DMS 273 (cell line): ENCODE results near the gene TCHP.
"Not testable (repeated sequence)": the region's sequence is repeated elsewhere in the genome, so short reads cannot be mapped to it uniquely, and the experiment has no call there.

Experiments used
- DNase-seq: peaks from one replicate; lab custom pipeline; 2025; ENCODE audit not compliant: unreplicated experiment; lab: John Stamatoyannopoulos, UW

The TCHP gene

DNA sequence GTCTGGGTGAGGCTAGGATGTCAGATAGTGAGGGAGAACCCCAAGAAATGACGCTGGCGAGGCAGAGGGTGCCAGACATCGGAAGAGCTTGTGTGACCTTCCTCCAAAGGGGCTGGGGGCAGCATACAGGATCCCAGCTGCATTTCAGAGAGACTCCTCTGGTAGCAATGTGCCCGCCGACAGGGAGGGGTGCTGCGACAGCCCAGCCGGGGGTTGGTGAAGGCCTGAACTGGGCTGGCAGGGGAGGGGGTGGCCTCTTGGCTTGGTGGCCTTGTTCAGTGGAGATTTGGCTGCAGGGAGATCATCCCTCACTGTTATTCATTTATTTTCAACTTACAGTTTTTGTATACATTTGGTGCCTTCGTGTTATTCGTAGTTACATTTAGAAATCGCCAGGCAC, 5.2 kb downstream of the TCHP start:
- no peak for DNase-seq

DNA sequence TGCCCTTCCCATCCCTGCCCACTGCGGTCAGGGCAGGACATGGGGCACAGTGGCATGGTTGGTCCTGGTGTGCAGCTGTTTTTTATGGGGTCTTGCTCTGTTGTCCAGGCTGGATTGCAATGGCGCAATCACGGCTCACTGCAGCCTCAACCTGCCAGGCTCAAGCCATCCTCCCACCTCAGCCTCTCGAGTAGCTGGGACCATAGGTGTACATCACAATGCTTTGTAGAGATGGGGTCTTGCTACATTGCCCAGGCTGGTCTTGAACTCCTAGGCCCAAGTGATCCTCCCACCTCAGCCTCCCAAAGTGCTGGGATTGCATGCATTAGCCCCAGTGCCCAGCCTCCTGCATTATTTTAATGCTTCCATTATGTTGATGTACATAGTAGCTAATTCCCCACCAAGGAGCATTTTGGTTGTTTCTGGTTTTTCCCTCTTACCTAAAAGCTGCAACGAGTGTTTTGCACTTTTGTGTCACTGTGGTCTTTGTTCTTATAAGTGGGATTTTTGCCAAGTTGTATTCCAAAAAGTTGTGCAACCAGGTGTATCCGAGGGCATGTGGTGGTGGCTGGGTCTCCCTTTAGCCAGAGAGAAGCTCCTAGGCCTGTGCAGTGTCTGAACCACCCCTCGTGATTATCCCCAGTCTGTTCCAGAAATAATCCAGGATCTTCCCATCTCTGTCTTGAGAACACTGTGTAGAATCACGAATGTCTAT, 10.3 kb downstream of the TCHP start:
- DNase-seq: no peak

- peak; percentile 48 for DNase-seq
Measured at GRCh38 chr12:109910969-109911348, 10.9 kb downstream of the TCHP start.

GRCh38 chr12:109912855-109913321, 12.8 kb downstream of the TCHP start:
- DNase-seq: no peak

GRCh38 chr12:109914461-109914860, 14.4 kb downstream of the TCHP start:
- DNase-seq: no peak

- DNase-seq: no peak
Measured at GRCh38 chr12:109915171-109916040, 15.3 kb downstream of the TCHP start.

- no peak for DNase-seq
Measured at GRCh38 chr12:109916045-109916444, 16.0 kb downstream of the TCHP start.

GRCh38 chr12:109919456-109919855, 19.4 kb downstream of the TCHP start:
- DNase-seq: no peak

- DNase-seq: peak; percentile 6
Measured at GRCh38 chr12:109920261-109920780, 20.2 kb downstream of the TCHP start.

GRCh38 chr12:109921982-109922381, 21.9 kb downstream of the TCHP start:
- no peak for DNase-seq

DNA sequence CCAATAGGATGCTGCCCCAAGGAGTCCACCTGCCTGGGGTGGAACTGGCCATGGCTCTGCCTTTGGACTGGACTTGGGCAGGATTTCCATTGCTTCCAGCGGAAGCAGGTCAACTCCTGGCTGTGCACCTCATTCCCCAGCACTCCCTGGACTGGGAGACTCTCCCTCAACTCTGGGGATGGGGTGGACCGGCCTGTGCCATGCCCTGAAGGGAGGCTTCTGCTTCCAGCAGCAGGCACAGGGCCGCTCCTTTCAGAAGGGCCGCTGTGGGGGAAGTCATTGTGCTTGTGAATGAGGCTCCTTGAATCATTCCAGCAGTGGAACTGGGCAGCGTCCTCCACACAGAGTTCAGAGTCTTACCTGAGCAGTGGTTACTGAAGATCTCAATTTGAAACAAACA, 23.0 kb downstream of the TCHP start:
- DNase-seq: no peak

DNA sequence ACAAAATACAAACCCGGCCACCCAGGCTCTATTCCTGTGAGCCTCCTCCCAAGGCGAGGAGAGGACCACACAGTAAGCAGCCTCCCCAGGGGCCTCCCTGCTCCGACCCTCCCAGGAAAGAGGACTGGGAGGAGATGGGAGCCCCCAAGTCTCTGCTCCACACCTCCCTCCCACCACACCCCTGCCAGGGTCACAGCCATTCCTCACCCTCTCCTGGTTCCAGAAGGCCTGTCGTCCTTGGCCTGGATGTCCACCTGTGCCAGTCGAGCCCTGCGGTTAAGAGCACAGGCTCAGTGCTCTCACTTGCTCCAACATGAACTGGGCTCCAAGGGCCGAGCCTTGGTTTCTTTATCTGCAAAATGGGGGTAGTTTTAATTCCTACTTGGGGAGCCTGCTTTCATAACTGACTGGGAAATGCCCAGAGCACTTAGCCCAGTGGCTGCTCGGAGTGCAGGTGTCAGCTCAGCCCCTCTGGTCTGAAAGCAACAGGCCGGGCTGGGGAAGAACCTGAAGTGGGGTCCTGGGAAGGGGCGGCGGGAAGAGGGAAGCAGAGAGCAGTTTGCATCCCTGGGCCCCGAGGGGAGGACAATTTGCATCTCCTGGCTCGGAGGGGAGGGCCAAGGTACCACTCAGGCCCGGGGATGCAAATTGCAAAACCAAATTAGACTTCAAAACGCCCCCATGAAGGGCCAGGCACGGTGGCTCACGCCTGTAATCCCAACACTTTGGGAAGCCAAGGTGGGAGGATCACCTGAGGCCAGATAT, 23.6 kb downstream of the TCHP start:
- no peak for DNase-seq

DNA sequence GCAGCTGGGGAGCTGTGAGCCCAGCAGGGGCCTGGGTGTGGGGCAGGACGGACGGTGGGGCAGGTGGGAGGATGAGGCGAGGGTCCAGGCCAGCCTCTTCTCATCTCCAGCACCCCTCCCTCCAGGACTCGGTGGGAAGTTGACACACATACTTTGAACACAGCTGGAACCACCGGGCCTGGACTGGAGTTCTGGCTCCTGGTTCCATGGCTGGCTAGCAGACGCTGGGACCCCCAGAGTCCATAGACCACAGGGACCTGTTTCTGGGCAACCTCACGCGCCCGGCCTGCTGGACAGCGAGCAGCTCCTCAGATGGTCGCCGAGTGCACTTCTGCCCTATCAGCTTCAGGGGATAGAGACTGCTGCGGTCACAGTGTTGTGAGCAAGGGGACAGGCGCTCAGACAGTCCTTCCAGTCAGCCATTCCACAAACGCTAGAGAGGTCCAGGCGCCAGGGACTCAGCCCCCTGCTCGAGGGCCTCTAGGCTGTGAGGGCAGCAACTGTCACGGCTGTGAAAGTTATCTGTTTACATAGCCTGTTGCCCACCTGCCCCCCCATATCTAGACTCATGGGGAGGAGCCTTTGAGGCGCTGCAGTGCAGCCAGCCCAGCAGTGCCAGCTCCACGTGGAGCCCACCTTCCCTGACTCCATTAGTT, 25.2 kb downstream of the TCHP start:
- no peak for DNase-seq

DNA sequence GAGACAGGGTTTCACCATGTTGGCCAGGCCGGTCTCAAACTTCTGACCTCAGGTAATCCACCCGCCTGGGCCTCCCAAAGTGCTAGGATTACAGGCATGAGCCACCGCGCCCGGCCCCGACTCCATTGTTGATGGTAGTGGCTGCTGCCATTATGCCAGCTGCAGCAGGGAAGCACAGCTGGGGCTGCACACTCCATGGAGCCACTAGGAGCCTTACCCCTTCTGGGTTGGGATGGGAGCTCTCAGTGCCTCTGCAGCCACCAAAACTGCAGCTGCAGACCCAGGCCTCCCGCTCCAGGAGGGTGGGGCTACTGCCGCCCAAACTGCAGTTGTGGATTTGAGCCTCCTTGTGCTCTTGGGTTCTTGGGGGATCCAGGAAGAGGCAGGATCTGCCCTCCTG, 25.9 kb downstream of the TCHP start:
- peak; percentile 5 for DNase-seq

GRCh38 chr12:109926488-109927210, 26.6 kb downstream of the TCHP start:
- DNase-seq: no peak

- peak; percentile 43 for DNase-seq
Measured at GRCh38 chr12:109927622-109928021, 27.5 kb downstream of the TCHP start.

- DNase-seq: no peak
Measured at GRCh38 chr12:109928058-109928656, 28.1 kb downstream of the TCHP start.

DNA sequence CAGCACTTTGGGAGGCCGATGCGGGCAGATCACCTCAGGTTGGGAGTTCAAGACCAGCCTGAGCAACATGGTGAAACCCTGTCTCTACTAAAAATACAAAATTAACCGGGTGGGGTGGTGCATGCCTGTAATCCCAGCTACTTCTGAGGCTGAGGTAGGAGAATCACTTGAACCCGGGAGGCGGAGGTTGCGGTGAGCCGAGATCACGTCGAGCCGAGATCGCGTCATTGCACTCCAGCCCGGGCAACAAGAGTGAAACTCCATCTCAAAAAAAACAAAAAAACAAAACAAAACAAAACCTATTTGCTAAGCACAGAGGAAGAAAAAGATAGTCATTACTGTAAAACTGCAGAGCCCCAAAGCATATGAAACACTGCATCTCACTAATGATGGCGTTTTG, 29.3 kb downstream of the TCHP start:
- DNase-seq: not testable (repeated sequence)

GRCh38 chr12:109930028-109930800, 30.1 kb downstream of the TCHP start:
- DNase-seq: no peak
